Effector memory CD4-positive, alpha-beta T cell (primary cell): Measurements from ENCODE around the gene OAS3.

Experiments used
- DNase-seq, 3 donors: peaks; one replicate each; pipeline ENCODE4 v3.0.0-alpha.2; 2020
- H3K27ac ChIP-seq: 2 replicates; pipeline ENCODE4 v1.7.0; 2013; ENCODE audit warnings: mild to moderate bottlenecking, low read length, moderate library complexity; ENCODE audit not compliant: insufficient read depth, poor library complexity, severe bottlenecking
- H3K27me3 ChIP-seq: replicated peaks from 2 replicates; pipeline ENCODE4 v1.7.0; 2013; ENCODE audit warnings: mild to moderate bottlenecking, low read length; ENCODE audit not compliant: insufficient read depth, control insufficient read depth, poor library complexity, severe bottlenecking
- H3K36me3 ChIP-seq: 2 replicates; pipeline ENCODE4 v1.7.0; 2013; ENCODE audit warnings: mild to moderate bottlenecking, low read length, moderate library complexity; ENCODE audit not compliant: control insufficient read depth, insufficient read depth
- H3K4me1 ChIP-seq: 2 replicates; pipeline ENCODE4 v1.7.0; 2013; ENCODE audit warnings: low read length, mild to moderate bottlenecking; ENCODE audit not compliant: control insufficient read depth, insufficient read depth, poor library complexity, severe bottlenecking
- H3K4me3 ChIP-seq: 2 replicates; pipeline ENCODE4 v1.7.0; 2013; ENCODE audit warnings: low read length, low read depth, mild to moderate bottlenecking; ENCODE audit not compliant: insufficient read depth, poor library complexity, severe bottlenecking
- H3K9me3 ChIP-seq: 2 replicates; pipeline ENCODE4 v1.7.0; 2013; ENCODE audit warnings: mild to moderate bottlenecking, low read length, moderate library complexity; ENCODE audit not compliant: control insufficient read depth

The OAS3 gene

DNA sequence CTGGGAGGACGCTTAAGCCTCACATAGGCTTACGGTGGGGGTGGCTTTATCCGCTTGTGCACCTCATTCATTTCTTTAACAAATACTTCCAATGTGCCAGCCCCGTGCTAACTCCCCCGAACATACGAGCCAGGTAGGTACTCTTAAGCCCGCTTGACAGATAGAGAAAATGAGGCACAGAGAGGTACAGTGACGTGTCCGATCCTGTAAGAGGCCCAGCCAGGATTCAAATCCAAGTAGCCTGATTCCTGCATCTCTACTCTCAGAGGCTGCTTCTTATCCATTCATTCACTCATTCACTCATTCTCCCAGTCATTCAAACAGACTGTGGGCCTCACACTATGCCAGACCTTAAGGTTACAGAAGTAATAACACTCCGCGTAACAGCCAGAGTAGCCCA is 477 bp downstream of the OAS3 start:
- peak overlapping the region; percentile 66 for H3K27ac ChIP-seq
- H3K27me3 ChIP-seq = no peaks in the 10 kb centered on the region
- peak overlapping the region; percentile 83 for H3K4me3 ChIP-seq
- peaks cover 12% of the 10 kb centered on the region for H3K36me3 ChIP-seq
- H3K4me1 ChIP-seq = peaks cover 19% of the 10 kb centered on the region
- no peaks in the 10 kb centered on the region for H3K9me3 ChIP-seq
- no peak for DNase-seq

DNA sequence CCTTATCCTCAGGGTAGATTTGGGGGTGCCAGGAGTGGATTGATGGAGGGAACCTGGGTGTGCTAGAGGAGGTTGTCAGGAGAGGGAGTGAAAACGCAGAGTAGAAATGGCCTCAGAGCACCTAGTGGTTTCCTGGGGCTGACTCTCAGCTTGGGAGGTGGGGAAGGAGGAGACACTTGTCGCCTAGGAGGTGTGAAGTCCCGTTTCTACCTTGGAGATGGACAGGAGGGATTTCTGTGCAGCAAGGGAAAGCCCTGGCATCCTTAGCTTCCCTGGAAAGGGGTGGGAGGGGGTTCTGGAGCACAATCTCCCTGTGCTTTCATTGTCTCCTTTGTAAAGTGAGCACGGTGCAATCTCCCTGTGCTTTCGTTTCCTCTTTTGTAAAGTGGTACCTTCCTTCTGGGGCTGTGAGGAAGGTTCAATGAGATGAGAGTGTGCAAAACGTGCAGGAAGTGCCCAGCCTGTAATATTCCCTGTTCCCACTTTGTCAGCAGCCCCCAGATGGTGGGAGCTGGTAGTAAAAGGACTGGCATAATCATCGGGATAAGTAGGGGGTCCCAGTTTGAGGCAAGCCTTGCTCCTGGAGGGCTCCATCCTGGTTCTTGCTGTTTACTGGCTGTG is 1.6 kb downstream of the OAS3 start:
- H3K9me3 ChIP-seq = no peaks in the 10 kb centered on the region
- peaks cover 20% of the 10 kb centered on the region for H3K36me3 ChIP-seq
- H3K4me3 ChIP-seq = peak overlapping the region; percentile 53
- H3K27ac ChIP-seq = peak overlapping the region; percentile 42
- peaks cover 19% of the 10 kb centered on the region for H3K4me1 ChIP-seq
- no peaks in the 10 kb centered on the region for H3K27me3 ChIP-seq
- DNase-seq = no peak

DNA sequence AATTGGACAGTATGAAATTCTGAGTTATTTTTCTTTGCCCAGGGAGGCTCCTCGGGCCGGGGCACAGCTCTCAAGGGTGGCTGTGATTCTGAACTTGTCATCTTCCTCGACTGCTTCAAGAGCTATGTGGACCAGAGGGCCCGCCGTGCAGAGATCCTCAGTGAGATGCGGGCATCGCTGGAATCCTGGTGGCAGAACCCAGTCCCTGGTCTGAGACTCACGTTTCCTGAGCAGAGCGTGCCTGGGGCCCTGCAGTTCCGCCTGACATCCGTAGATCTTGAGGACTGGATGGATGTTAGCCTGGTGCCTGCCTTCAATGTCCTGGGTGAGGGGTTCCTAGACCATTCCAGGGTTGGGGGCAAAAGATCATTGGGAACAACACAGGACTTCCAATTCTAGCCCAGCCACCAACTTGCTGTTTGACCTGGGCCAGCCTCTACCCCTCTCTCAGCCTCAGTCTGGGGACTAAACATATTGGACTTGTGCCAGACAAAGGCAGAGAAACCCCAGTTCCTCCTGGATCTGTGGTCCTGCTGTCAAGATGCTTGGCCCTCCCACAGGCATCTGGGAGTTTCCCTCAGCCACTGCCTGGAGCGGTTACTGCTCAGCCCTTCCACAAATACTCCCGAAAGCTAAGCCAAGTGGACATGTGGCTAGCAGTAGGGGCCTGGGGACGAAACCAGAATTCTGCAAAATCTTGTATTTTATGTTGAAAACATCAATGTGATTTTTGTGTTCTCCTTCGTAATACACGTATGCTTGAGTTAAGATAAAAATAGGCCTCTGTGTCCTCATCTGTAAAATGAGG is 3.5 kb downstream of the OAS3 start:
- H3K27me3 ChIP-seq = no peaks in the 10 kb centered on the region
- H3K4me1 ChIP-seq = peaks cover 16% of the 10 kb centered on the region
- H3K4me3 ChIP-seq = no peak overlapping the region
- H3K9me3 ChIP-seq = no peaks in the 10 kb centered on the region
- H3K36me3 ChIP-seq = peaks cover 29% of the 10 kb centered on the region
- no peak for DNase-seq
- no peak overlapping the region for H3K27ac ChIP-seq

DNA sequence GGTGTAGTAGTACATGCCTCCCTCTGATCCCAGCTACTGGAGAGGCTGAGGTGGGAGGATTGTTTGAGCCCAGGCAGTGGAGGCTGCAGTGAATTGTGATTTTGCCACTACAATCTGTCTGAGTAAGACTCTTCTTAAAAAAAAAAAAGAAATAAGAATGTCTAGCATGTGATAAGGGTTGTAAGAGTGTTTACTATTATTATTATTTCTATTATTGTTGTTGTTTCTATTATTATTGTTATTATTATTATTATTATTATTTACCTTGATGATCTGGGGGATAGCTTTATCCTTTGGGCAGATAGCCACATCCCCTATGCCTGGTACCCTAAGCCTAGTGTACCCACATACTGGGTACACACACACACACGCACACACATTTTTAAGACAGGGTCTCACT is 4.3 kb downstream of the OAS3 start:
- Histone ChIP-seq H3K27me3 (no peaks in the 10 kb centered on the region), H3K27ac (no peak overlapping the region), H3K9me3 (no peaks in the 10 kb centered on the region), H3K36me3 (peaks cover 37% of the 10 kb centered on the region), H3K4me3 (no peak overlapping the region), H3K4me1 (peaks cover 16% of the 10 kb centered on the region)
- no peak for DNase-seq

DNA sequence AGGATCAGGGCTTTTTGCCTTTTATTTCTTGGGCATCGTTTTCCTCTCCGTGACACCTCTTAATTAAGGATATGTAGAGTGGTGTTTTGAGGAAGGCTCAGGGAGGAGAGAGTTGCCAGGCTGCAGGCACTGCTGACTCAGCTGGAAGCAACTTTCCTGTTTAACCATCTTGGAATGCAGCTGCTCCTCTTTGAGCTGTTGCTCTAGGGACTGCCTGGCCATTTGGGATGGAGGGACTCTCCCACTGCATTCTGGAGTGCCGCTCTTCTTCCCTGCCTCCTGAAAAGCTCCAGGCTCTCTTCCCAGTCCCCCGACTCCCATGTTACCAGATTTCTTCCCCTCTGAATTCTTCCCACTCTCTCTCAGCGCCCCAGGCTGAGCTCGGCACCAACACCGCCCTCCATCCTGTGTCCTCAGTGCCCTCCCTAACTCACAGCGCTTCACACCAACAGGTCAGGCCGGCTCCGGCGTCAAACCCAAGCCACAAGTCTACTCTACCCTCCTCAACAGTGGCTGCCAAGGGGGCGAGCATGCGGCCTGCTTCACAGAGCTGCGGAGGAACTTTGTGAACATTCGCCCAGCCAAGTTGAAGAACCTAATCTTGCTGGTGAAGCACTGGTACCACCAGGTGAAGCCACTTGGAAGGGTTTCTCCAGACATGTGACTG is 5.9 kb downstream of the OAS3 start:
- H3K27me3 ChIP-seq = no peaks in the 10 kb centered on the region
- H3K4me1 ChIP-seq = peaks cover 12% of the 10 kb centered on the region
- H3K9me3 ChIP-seq = no peaks in the 10 kb centered on the region
- H3K36me3 ChIP-seq = peaks cover 50% of the 10 kb centered on the region
- H3K27ac ChIP-seq = no peak overlapping the region
- DNase-seq = no peak
- no peak overlapping the region for H3K4me3 ChIP-seq

DNA sequence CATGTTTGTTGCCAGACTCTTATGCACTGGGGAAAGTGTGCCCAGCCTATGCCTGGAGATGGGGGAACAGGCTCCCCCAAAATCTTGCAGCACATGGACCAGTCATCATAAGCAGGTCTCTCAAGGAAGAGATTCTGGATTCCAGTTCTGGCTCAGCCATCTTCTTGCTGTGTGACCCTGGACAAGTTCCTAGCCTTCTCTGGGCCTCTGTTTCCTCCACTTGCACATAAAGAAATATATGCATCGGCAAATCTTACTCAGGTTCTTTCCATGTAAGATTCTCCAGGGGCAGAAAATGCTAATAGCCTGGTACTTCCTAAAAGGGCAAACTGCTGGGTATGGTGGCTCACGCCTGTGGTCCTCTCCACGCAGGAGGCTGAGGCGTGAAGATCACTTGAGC is 7.2 kb downstream of the OAS3 start:
- no peaks in the 10 kb centered on the region for H3K9me3 ChIP-seq
- no peak overlapping the region for H3K27ac ChIP-seq
- H3K4me3 ChIP-seq = no peak overlapping the region
- no peaks in the 10 kb centered on the region for H3K27me3 ChIP-seq
- no peak for DNase-seq
- peaks cover under 1% of the 10 kb centered on the region for H3K4me1 ChIP-seq
- H3K36me3 ChIP-seq = peaks cover 50% of the 10 kb centered on the region

DNA sequence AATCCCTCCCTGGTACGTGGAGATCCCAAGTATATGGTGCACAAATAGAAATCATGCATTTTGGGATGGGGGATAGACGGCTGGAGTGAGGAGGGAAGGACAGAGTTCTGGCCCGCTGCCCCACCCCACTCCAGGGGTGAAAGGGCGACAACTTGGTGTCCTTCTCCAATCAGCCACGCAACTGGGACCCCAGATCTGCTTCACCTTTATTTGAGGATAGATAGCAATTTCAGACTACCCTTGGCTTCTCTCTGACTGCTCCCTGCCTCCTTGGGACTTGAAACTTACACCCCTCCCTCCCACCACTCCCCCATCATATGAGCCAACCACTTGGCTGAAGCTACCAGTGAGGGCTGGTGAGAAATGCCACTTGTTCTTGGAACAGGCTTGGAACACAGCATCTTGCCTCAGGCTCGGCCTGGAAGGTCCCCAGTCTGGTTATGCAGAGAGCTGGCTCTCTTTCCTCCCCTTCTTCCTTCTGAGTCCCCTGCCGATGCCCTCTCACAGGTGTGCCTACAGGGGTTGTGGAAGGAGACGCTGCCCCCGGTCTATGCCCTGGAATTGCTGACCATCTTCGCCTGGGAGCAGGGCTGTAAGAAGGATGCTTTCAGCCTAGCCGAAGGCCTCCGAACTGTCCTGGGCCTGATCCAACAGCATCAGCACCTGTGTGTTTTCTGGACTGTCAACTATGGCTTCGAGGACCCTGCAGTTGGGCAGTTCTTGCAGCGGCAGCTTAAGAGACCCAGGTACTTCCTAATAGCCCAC is 8.1 kb downstream of the OAS3 start:
- no peaks in the 10 kb centered on the region for H3K27me3 ChIP-seq

DNA sequence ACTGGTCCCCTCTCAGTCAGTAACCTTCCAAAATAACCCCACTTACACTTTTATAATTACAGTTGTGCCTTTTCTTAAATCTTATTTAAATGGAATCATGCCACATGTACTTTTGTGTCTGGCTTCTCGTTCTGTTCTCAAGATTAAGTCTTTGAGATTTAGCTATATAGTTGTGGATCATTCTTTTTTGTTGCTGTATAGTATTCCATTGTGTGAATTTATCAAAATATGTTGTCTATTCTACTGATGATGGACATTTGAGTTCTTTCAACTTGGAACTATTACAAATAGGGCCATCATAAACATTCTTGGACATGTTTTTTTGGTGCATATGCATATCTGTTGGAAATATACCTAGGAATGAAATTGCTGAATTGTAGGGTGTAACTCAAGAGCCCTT is 9.0 kb downstream of the OAS3 start:
- Histone ChIP-seq H3K4me1 (no peaks in the 10 kb centered on the region), H3K36me3 (peaks cover 41% of the 10 kb centered on the region), H3K4me3 (no peak overlapping the region), H3K9me3 (no peaks in the 10 kb centered on the region), H3K27ac (no peak overlapping the region), H3K27me3 (no peaks in the 10 kb centered on the region)
- no peak for DNase-seq

More for the DNA sequence above, 8.1 kb downstream of the OAS3 start:
- no peak for DNase-seq
- peaks cover 48% of the 10 kb centered on the region for H3K36me3 ChIP-seq
- no peaks in the 10 kb centered on the region for H3K9me3 ChIP-seq
- no peaks in the 10 kb centered on the region for H3K4me1 ChIP-seq
- no peak overlapping the region for H3K4me3 ChIP-seq
- H3K27ac ChIP-seq = no peak overlapping the region

DNA sequence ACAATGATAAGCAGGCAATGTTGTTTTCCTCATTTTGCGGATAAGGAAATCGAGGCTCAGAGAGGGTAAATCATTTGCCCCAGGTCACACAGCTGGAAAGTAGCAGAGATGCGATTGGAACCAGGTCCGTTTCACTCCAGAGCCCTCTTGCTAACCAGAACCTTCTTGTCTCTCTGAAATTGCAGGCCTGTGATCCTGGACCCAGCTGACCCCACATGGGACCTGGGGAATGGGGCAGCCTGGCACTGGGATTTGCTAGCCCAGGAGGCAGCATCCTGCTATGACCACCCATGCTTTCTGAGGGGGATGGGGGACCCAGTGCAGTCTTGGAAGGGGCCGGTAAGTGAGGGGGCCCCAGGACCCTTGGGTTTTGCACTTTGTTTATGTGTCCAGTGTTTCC is 9.5 kb downstream of the OAS3 start:
- DNase-seq = no peak
- no peaks in the 10 kb centered on the region for H3K4me1 ChIP-seq
- H3K27ac ChIP-seq = no peak overlapping the region
- H3K36me3 ChIP-seq = peaks cover 44% of the 10 kb centered on the region
- H3K27me3 ChIP-seq = no peaks in the 10 kb centered on the region
- no peaks in the 10 kb centered on the region for H3K9me3 ChIP-seq
- no peak overlapping the region for H3K4me3 ChIP-seq
